ENCODE data around the gene MPP3.

GRCh38 chr17:43829738-43830137 lies 3.2 kb downstream of the MPP3 start:
- TF ChIP-seq, protein P1, sequence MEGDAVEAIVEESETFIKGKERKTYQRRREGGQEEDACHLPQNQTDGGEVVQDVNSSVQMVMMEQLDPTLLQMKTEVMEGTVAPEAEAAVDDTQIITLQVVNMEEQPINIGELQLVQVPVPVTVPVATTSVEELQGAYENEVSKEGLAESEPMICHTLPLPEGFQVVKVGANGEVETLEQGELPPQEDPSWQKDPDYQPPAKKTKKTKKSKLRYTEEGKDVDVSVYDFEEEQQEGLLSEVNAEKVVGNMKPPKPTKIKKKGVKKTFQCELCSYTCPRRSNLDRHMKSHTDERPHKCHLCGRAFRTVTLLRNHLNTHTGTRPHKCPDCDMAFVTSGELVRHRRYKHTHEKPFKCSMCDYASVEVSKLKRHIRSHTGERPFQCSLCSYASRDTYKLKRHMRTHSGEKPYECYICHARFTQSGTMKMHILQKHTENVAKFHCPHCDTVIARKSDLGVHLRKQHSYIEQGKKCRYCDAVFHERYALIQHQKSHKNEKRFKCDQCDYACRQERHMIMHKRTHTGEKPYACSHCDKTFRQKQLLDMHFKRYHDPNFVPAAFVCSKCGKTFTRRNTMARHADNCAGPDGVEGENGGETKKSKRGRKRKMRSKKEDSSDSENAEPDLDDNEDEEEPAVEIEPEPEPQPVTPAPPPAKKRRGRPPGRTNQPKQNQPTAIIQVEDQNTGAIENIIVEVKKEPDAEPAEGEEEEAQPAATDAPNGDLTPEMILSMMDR (optimal IDR thresholded peaks at IDR 0.05 in 1 of 3, IDR thresholded peaks at IDR 0.05 in 1 of 3, conservative IDR thresholded peaks at IDR 0.05 in 1 of 3; ENCODE audit: extremely low read depth in 1 of 3, insufficient read depth in 2 of 3, low read length in 3 of 3), result no peak
- no peak for TF ChIP-seq EZH2 (IDR thresholded peaks at IDR 0.05; ENCODE audit: low read length)

Measured in keratinocyte (primary cell).